ENCODE data around the gene LURAP1L. TPM values are rescaled to one million over a fixed set of nuclear protein-coding genes. Genes with fewer than 3 reads are reported as not detected.
"Not testable (repeated sequence)": the region's sequence is repeated elsewhere in the genome, so short reads cannot be mapped to it uniquely, and the experiment has no call there.

The LURAP1L gene
- polyA plus RNA-seq, 1 donor (not counting 4 experiments of a cell fraction or from before 2014, with no cell fraction given), result 25.0 TPM

GRCh38 chr9:12862611-12863410, 88.0 kb downstream of the LURAP1L start:
- Histone ChIP-seq H3K4me2 (ENCODE audit: control insufficient read depth, extremely low read depth, insufficient read depth, low read depth, low read length) (no peak overlapping the region), H3K4me3 (ENCODE audit: control insufficient read depth in 2 of 3, extremely low read depth in 1 of 3, insufficient read depth in 2 of 3, low read depth in 1 of 3, low read length in 3 of 3) (no peak overlapping the region), H3K4me1 (ENCODE audit: control insufficient read depth, extremely low read depth, insufficient read depth, low read length) (peaks cover 24% of the 10 kb centered on the region), H3K79me2 (ENCODE audit: control insufficient read depth, insufficient read depth, low read length) (no peaks in the 10 kb centered on the region), H3K27me3 (ENCODE audit: control insufficient read depth, extremely low read depth, insufficient read depth, low read length) (no peaks in the 10 kb centered on the region), H4K20me1 (ENCODE audit: control insufficient read depth, extremely low read depth, insufficient read depth, low read length) (no peaks in the 10 kb centered on the region), H2AFZ (ENCODE audit: control insufficient read depth, low read length) (no peak overlapping the region), H3K9ac (ENCODE audit: control insufficient read depth, extremely low read depth, insufficient read depth, low read length) (no peak overlapping the region), H3K9me1 (ENCODE audit: control insufficient read depth, extremely low read depth, insufficient read depth, low read length) (no peaks in the 10 kb centered on the region), H3K9me3 (ENCODE audit: control insufficient read depth, low read depth, low read length) (no peaks in the 10 kb centered on the region), H3K36me3 (ENCODE audit: control insufficient read depth in 2 of 2, extremely low read depth in 1 of 2, insufficient read depth in 2 of 2, low read length in 2 of 2) (no peaks in the 10 kb centered on the region), H3K27ac (ENCODE audit: control insufficient read depth, insufficient read depth, low read length) (no peak overlapping the region)
- DNase-seq (ENCODE audit: low read depth, low spot score), result no peak
- dilution Hi-C loops (cut with MboI; ENCODE audit: extremely low pct_ligation_motif_present, low sequenced_read_pairs), result no loop called here
- TF ChIP-seq CTCF (optimal IDR thresholded peaks at IDR 0.05 in 1 of 3, IDR thresholded peaks at IDR 0.05 in 1 of 3, conservative IDR thresholded peaks at IDR 0.05 in 1 of 3; ENCODE audit: extremely low read depth in 1 of 3, insufficient read depth in 2 of 3, low read length in 3 of 3), result no peak
- no peak for FAIRE-seq

- Histone ChIP-seq H3K36me3 (ENCODE audit: control insufficient read depth in 2 of 2, extremely low read depth in 1 of 2, insufficient read depth in 2 of 2, low read length in 2 of 2) (no peaks in the 10 kb centered on the region), H3K9me3 (ENCODE audit: control insufficient read depth, low read depth, low read length) (no peaks in the 10 kb centered on the region), H3K9ac (ENCODE audit: control insufficient read depth, extremely low read depth, insufficient read depth, low read length) (no peak overlapping the region), H3K4me1 (ENCODE audit: control insufficient read depth, extremely low read depth, insufficient read depth, low read length) (peaks cover 24% of the 10 kb centered on the region), H4K20me1 (ENCODE audit: control insufficient read depth, extremely low read depth, insufficient read depth, low read length) (no peaks in the 10 kb centered on the region), H3K4me2 (ENCODE audit: control insufficient read depth, extremely low read depth, insufficient read depth, low read depth, low read length) (no peak overlapping the region), H3K79me2 (ENCODE audit: control insufficient read depth, insufficient read depth, low read length) (no peaks in the 10 kb centered on the region), H3K27me3 (ENCODE audit: control insufficient read depth, extremely low read depth, insufficient read depth, low read length) (no peaks in the 10 kb centered on the region), H3K27ac (ENCODE audit: control insufficient read depth, insufficient read depth, low read length) (no peak overlapping the region), H3K4me3 (ENCODE audit: control insufficient read depth in 2 of 3, extremely low read depth in 1 of 3, insufficient read depth in 2 of 3, low read depth in 1 of 3, low read length in 3 of 3) (no peak overlapping the region), H3K9me1 (ENCODE audit: control insufficient read depth, extremely low read depth, insufficient read depth, low read length) (no peaks in the 10 kb centered on the region), H2AFZ (ENCODE audit: control insufficient read depth, low read length) (no peak overlapping the region)
- no peak for FAIRE-seq
- TF ChIP-seq EZH2 (IDR thresholded peaks at IDR 0.05; ENCODE audit: low read length) (no peak), CTCF (optimal IDR thresholded peaks at IDR 0.05 in 1 of 3, IDR thresholded peaks at IDR 0.05 in 1 of 3, conservative IDR thresholded peaks at IDR 0.05 in 1 of 3; ENCODE audit: extremely low read depth in 1 of 3, insufficient read depth in 2 of 3, low read length in 3 of 3) (no peak)
- DNase-seq (ENCODE audit: low read depth, low spot score), result no peak
- dilution Hi-C loops (cut with MboI; ENCODE audit: extremely low pct_ligation_motif_present, low sequenced_read_pairs), result no loop called here
Observed at GRCh38 chr9:12863618-12864017, 88.8 kb downstream of the LURAP1L start.

GRCh38 chr9:12865380-12865779, 90.6 kb downstream of the LURAP1L start:
- H3K27ac ChIP-seq (ENCODE audit: control insufficient read depth, insufficient read depth, low read length); H3K9ac ChIP-seq (ENCODE audit: control insufficient read depth, extremely low read depth, insufficient read depth, low read length); H4K20me1 ChIP-seq (ENCODE audit: control insufficient read depth, extremely low read depth, insufficient read depth, low read length); H3K4me3 ChIP-seq (ENCODE audit: control insufficient read depth in 2 of 3, extremely low read depth in 1 of 3, insufficient read depth in 2 of 3, low read depth in 1 of 3, low read length in 3 of 3); H3K9me1 ChIP-seq (ENCODE audit: control insufficient read depth, extremely low read depth, insufficient read depth, low read length); H3K79me2 ChIP-seq (ENCODE audit: control insufficient read depth, insufficient read depth, low read length); H3K27me3 ChIP-seq (ENCODE audit: control insufficient read depth, extremely low read depth, insufficient read depth, low read length); H2AFZ ChIP-seq (ENCODE audit: control insufficient read depth, low read length); H3K4me1 ChIP-seq (ENCODE audit: control insufficient read depth, extremely low read depth, insufficient read depth, low read length); H3K9me3 ChIP-seq (ENCODE audit: control insufficient read depth, low read depth, low read length); DNase-seq (ENCODE audit: low read depth, low spot score); H3K36me3 ChIP-seq (ENCODE audit: control insufficient read depth in 2 of 2, extremely low read depth in 1 of 2, insufficient read depth in 2 of 2, low read length in 2 of 2); H3K4me2 ChIP-seq (ENCODE audit: control insufficient read depth, extremely low read depth, insufficient read depth, low read depth, low read length); FAIRE-seq; dilution Hi-C loops (cut with MboI; ENCODE audit: extremely low pct_ligation_motif_present, low sequenced_read_pairs): not testable (repeated sequence)
